ENCODE results near the gene MCFD2. TPM values are rescaled to one million over a fixed set of nuclear protein-coding genes. Genes with fewer than 3 reads are reported as not detected.

Gene MCFD2
- total and polyA plus RNA-seq, 3 experiments from 2014 or later: 22.7 to 40.0 (median 37.2) TPM

DNA sequence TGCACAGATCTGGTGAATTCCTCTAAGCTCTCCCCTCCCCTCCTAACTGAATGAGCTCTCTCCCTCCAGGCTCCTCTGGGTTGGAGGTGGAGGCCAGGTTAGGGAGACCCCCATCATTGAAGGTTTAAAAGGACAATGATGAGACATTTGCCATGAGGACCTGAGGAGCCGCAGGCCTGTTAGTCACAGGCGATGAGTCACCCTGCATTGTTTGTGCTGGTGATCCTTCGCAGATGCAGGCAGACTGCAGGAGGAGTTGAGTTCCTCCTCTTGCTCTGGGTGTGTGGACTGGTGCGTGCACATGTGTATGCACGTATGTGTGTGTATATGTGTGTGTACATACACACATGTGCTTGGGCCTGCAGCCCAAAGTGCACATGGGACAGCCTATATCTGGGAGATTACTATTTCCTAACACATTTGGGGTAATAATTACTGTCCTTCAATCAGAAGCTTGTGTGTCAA lies 42.0 kb downstream of the MCFD2 start:
- peaks cover 6 to 25% of the 10 kb centered on the region in 2 donors for H3K27me3 Mint-ChIP-seq
- H3K27me3 ChIP-seq (ENCODE audit: insufficient read depth, low read length, poor library complexity, severe bottlenecking): no peaks in the 10 kb centered on the region
- ChIA-PET POLR2A (no interaction called here), CTCF (no interaction called here)
- no peaks in the 10 kb centered on the region for H3K4me1 ChIP-seq (ENCODE audit: insufficient read depth, low read length)
- no peak overlapping the region for H3K27ac ChIP-seq (ENCODE audit: low read depth, low read length)
- no peak overlapping the region for H3K4me3 Mint-ChIP-seq
- H3K36me3 ChIP-seq (ENCODE audit: insufficient read depth, low read length): no peaks in the 10 kb centered on the region
- no peaks in the 10 kb centered on the region for H3K9me3 ChIP-seq (ENCODE audit: low read length)
- no peaks in the 10 kb centered on the region for H3K9me3 Mint-ChIP-seq
- no peaks in the 10 kb centered on the region for H3K4me1 Mint-ChIP-seq
- no peak overlapping the region for H3K27ac Mint-ChIP-seq
- no peaks in the 10 kb centered on the region for H3K36me3 Mint-ChIP-seq
- no peak overlapping the region for H3K4me3 ChIP-seq (ENCODE audit: low read length)
- DNase-seq: no peak

DNA sequence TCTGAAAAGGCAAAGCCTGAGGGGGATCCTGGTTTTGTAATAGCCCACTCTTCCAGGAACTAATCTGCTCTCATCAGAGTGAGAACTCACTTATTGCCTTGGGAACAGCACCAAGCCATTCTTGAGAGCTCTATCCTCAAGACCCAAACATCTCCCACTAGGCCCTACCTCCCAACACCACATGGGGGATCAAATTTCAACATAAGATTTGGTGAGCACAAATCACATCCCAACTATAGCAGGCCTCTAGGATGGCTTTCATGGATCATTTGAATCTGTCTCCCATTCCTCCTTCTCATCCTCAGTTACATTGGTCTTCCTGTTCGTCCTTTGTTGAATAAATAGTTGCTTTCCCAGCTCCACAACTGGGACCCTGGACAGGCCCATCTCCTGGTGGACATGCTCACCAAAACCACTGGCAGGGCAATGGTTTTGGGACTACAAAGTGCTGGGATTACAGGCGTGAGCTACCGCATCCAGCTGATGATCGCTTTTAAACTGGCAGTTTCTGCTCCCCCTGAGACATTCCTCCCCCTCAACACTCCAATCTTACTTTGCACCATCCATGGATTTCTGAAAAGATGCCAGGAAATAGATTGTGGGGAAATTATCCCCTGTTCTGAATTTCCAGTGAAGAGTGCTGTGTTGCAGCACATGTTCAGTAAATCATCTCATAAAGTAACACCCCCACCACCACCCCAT lies 42.6 kb downstream of the MCFD2 start:
- no peaks in the 10 kb centered on the region for H3K4me1 Mint-ChIP-seq
- no peak for DNase-seq
- no peaks in the 10 kb centered on the region for H3K36me3 Mint-ChIP-seq
- no peaks in the 10 kb centered on the region for H3K9me3 ChIP-seq (ENCODE audit: low read length)
- no peak overlapping the region for H3K27ac ChIP-seq (ENCODE audit: low read depth, low read length)
- H3K27ac Mint-ChIP-seq: no peak overlapping the region
- H3K27me3 Mint-ChIP-seq: peaks cover 6 to 25% of the 10 kb centered on the region in 2 donors
- H3K36me3 ChIP-seq (ENCODE audit: insufficient read depth, low read length): no peaks in the 10 kb centered on the region
- no peak overlapping the region for H3K4me3 Mint-ChIP-seq
- ChIA-PET CTCF (no interaction called here), POLR2A (no interaction called here)
- H3K27me3 ChIP-seq (ENCODE audit: insufficient read depth, low read length, poor library complexity, severe bottlenecking): no peaks in the 10 kb centered on the region
- no peak overlapping the region for H3K4me3 ChIP-seq (ENCODE audit: low read length)
- H3K4me1 ChIP-seq (ENCODE audit: insufficient read depth, low read length): no peaks in the 10 kb centered on the region
- no peaks in the 10 kb centered on the region for H3K9me3 Mint-ChIP-seq

DNA sequence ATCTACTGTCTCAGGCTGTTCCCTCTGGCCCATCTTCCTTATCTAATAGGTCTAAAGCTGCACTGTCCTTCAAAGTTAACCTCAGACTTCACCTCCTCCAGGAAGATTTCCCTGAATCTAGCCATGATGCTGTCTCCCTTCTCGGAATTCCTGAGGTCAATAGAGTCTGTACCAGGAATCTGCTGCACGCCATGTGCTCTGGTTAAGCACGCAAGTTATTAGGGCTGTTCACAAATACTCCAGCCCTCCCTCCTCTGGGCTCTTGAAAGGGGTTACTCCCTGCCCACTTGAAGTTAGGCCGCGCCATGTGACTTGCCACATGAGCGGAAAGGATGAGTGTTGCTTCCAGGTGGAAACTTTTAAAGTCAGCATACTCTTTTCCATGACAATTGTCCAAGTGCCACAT lies 43.6 kb downstream of the MCFD2 start:
- no peak overlapping the region for H3K27ac Mint-ChIP-seq
- ChIA-PET POLR2A (interaction anchor here (0.5 kb wide), 1 partner anchor 142 kb away, joined by 3 read pairs; no protein-coding TSS in a partner anchor), CTCF (no interaction called here)
- no peak overlapping the region for H3K27ac ChIP-seq (ENCODE audit: low read depth, low read length)
- H3K36me3 ChIP-seq (ENCODE audit: insufficient read depth, low read length): no peaks in the 10 kb centered on the region
- no peaks in the 10 kb centered on the region for H3K27me3 ChIP-seq (ENCODE audit: insufficient read depth, low read length, poor library complexity, severe bottlenecking)
- no peaks in the 10 kb centered on the region for H3K36me3 Mint-ChIP-seq
- H3K4me3 ChIP-seq (ENCODE audit: low read length): no peak overlapping the region
- H3K9me3 Mint-ChIP-seq: no peaks in the 10 kb centered on the region
- no peak for DNase-seq
- no peaks in the 10 kb centered on the region for H3K4me1 Mint-ChIP-seq
- peaks cover 6 to 25% of the 10 kb centered on the region in 2 donors for H3K27me3 Mint-ChIP-seq
- H3K4me1 ChIP-seq (ENCODE audit: insufficient read depth, low read length): no peaks in the 10 kb centered on the region
- no peak overlapping the region for H3K4me3 Mint-ChIP-seq
- H3K9me3 ChIP-seq (ENCODE audit: low read length): no peaks in the 10 kb centered on the region

DNA sequence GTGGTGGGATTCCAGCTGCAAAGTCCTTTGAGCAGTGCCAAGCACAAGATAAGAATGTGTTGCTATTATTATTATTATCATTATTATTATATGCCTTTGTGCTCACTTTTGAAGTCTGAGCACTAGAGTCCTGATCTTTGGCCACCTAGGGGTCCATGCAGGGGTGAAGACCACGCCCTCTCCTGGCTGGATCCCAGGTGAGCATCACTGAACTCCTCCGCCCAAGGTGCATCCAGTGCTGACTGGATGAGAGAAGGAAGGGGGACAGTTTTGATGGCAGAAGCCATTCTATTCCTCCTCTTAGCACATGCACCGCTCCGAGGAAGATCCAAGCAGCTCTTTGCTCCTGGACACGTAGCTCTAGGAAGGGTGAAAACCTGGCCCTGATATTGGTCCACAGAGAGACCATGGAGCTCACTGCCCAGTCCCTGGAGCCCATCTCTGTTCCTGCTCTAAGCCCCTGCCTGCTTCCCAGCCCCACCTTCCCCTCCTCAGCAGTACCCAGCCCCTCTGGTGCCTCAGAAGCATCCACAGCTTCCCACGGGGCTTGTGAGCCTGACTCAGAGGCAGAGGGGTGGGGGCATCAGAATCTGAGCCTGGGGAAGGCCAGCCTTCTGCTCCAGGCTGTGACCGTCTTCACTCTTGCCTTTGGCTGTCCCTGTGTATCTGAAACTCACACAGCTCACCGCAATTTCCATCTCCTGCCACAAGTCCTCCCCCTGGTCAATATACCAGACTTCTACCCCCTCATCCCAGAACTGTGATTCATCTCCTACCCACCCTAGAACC lies 45.4 kb downstream of the MCFD2 start:
- peaks cover 2% of the 10 kb centered on the region for H3K9me3 ChIP-seq (ENCODE audit: low read length)
- no peaks in the 10 kb centered on the region for H3K4me1 ChIP-seq (ENCODE audit: insufficient read depth, low read length)
- no peaks in the 10 kb centered on the region for H3K27me3 ChIP-seq (ENCODE audit: insufficient read depth, low read length, poor library complexity, severe bottlenecking)
- peaks cover 0 to 4% (median under 1%) of the 10 kb centered on the region in 5 donors for H3K9me3 Mint-ChIP-seq
- no peak overlapping the region for H3K4me3 ChIP-seq (ENCODE audit: low read length)
- no peaks in the 10 kb centered on the region for H3K36me3 Mint-ChIP-seq
- H3K27me3 Mint-ChIP-seq: peaks cover 12 to 25% of the 10 kb centered on the region in 2 donors
- CTCF ChIA-PET: no interaction called here
- no peaks in the 10 kb centered on the region for H3K36me3 ChIP-seq (ENCODE audit: insufficient read depth, low read length)
- POLR2A ChIA-PET: no interaction called here
- no peak for DNase-seq
- no peak overlapping the region for H3K4me3 Mint-ChIP-seq
- H3K27ac Mint-ChIP-seq: no peak overlapping the region
- H3K27ac ChIP-seq (ENCODE audit: low read depth, low read length): no peak overlapping the region
- peaks cover 0 to 1% (median 0%) of the 10 kb centered on the region in 3 donors for H3K4me1 Mint-ChIP-seq

DNA sequence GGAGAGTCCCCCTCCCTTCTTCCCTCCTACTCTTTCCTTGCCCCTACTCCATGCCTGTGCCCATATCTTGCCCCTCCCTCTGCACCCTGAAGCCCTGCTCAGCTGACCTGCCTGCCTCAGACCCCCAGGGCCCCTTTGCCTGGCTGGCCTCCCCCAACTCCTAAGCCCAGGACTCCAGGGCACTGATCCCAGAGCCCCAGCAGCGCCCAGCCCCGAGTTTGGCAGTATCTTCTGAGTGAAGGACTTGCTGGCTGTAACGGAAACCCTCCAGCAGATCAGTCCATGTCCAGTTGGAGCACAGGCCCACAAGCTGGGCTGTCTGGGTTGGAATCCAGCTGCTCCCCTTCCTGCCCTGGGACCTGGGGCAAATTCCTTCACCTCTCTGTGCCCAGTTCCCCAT lies 46.0 kb downstream of the MCFD2 start:
- H3K9me3 ChIP-seq (ENCODE audit: low read length): peaks cover 7% of the 10 kb centered on the region
- H3K27me3 Mint-ChIP-seq: peaks cover 12 to 27% of the 10 kb centered on the region in 2 donors
- peaks cover 0 to 1% (median 0%) of the 10 kb centered on the region in 3 donors for H3K4me1 Mint-ChIP-seq
- CTCF ChIA-PET: no interaction called here
- H3K27ac Mint-ChIP-seq: no peak overlapping the region
- H3K4me3 Mint-ChIP-seq: no peak overlapping the region
- no peaks in the 10 kb centered on the region for H3K27me3 ChIP-seq (ENCODE audit: insufficient read depth, low read length, poor library complexity, severe bottlenecking)
- H3K4me3 ChIP-seq (ENCODE audit: low read length): no peak overlapping the region
- no peaks in the 10 kb centered on the region for H3K4me1 ChIP-seq (ENCODE audit: insufficient read depth, low read length)
- H3K9me3 Mint-ChIP-seq: peaks cover 0 to 10% (median 7%) of the 10 kb centered on the region in 5 donors
- no peak overlapping the region for H3K27ac ChIP-seq (ENCODE audit: low read depth, low read length)
- H3K36me3 Mint-ChIP-seq: peaks cover 0 to 3% (median 0%) of the 10 kb centered on the region in 3 donors
- DNase-seq: no peak
- no peaks in the 10 kb centered on the region for H3K36me3 ChIP-seq (ENCODE audit: insufficient read depth, low read length)
- POLR2A ChIA-PET: no interaction called here

DNA sequence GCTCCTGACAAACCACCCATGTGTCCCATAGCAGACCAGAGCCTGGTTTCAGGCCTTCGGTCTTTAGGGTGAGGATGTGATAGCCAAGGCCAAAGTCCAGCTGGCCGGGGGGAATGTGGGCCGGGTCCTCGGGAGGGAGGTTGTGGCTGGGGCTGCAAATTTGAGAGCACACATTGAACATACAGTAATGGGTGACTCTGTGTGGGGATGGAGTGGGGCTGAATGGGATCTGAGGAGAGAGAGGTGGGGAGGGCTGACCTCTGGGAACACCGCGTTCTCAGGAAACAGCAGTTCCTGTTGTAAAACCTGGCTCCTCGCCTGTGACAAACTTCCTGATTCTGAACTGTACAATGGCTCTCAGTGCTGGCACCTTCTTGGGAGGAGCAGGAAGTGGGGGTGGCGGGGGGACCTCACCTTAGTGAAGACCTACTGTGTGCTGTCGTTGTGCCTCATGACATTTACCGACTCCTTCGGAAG lies 48.8 kb downstream of the MCFD2 start:
- no peak overlapping the region for H3K27ac Mint-ChIP-seq
- peaks cover 7% of the 10 kb centered on the region for H3K9me3 ChIP-seq (ENCODE audit: low read length)
- no peak overlapping the region for H3K27ac ChIP-seq (ENCODE audit: low read depth, low read length)
- H3K36me3 ChIP-seq (ENCODE audit: insufficient read depth, low read length): no peaks in the 10 kb centered on the region
- ChIA-PET CTCF (no interaction called here), POLR2A (no interaction called here)
- H3K4me1 ChIP-seq (ENCODE audit: insufficient read depth, low read length): no peaks in the 10 kb centered on the region
- H3K4me3 ChIP-seq (ENCODE audit: low read length): no peak overlapping the region
- peaks cover 0 to 1% (median 0%) of the 10 kb centered on the region in 3 donors for H3K4me1 Mint-ChIP-seq
- DNase-seq: no peak
- H3K27me3 ChIP-seq (ENCODE audit: insufficient read depth, low read length, poor library complexity, severe bottlenecking): no peaks in the 10 kb centered on the region
- peaks cover 11 to 29% of the 10 kb centered on the region in 2 donors for H3K27me3 Mint-ChIP-seq
- H3K4me3 Mint-ChIP-seq: no peak overlapping the region
- H3K9me3 Mint-ChIP-seq: peaks cover 2 to 19% (median 10%) of the 10 kb centered on the region in 5 donors
- peaks cover 0 to 6% (median 0%) of the 10 kb centered on the region in 3 donors for H3K36me3 Mint-ChIP-seq

DNA sequence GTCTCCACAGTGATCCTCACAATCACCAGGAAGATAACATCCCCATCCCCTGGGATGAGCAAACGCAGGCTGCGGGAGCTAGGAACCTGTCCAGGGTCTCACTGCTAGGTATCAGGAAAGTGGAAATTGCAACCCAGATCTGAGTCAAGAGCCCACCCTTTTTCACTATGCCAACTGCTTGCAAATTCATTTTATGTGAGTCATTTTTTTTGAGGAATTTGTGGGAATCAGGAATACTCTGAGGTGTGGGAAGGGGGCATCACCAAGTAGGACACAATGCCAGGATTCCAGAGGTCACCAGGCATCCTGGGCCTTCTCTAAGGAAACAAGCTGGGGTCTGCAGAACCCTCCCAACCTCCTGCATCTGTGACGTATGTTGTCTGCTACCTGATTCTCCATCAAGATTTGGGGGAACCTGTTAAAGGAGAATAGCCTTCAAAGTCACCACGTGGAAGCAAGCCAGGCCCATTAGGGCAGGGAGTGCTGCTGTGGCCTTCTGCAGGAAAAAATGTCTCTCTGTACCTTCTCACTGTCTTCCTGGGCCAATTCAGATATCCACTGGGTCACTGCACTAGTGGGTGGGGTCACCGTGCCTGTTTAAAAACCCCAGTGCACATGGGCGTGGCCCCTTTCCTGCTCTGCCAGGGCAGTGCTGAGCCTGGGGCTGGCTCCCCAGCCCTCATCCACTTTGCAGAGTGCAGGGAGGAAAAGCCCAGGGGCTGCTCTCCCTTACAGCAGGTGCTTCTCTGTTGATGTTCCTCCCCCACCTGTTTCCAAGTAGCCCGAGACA lies 50.2 kb downstream of the MCFD2 start:
- Mint-ChIP-seq H3K36me3 (peaks cover 0 to 6% (median 0%) of the 10 kb centered on the region in 3 donors), H3K27me3 (peaks cover 11 to 25% of the 10 kb centered on the region in 2 donors), H3K4me1 (peaks cover 0 to 1% (median 0%) of the 10 kb centered on the region in 3 donors), H3K4me3 (no peak overlapping the region), H3K27ac (no peak overlapping the region), H3K9me3 (peaks cover 2 to 19% (median 10%) of the 10 kb centered on the region in 5 donors)
- H3K9me3 ChIP-seq (ENCODE audit: low read length): peaks cover 7% of the 10 kb centered on the region
- no peak for DNase-seq
- no peaks in the 10 kb centered on the region for H3K36me3 ChIP-seq (ENCODE audit: insufficient read depth, low read length)
- no peak overlapping the region for H3K4me3 ChIP-seq (ENCODE audit: low read length)
- POLR2A ChIA-PET: no interaction called here
- H3K27ac ChIP-seq (ENCODE audit: low read depth, low read length): no peak overlapping the region
- H3K4me1 ChIP-seq (ENCODE audit: insufficient read depth, low read length): no peaks in the 10 kb centered on the region
- CTCF ChIA-PET: no interaction called here
- no peaks in the 10 kb centered on the region for H3K27me3 ChIP-seq (ENCODE audit: insufficient read depth, low read length, poor library complexity, severe bottlenecking)

Data from CD8-positive, alpha-beta memory T cell (primary cell).